KOPT-K1 (cell line): ENCODE results near the gene ELSPBP1.
"Not testable (repeated sequence)": the region's sequence is repeated elsewhere in the genome, so short reads cannot be mapped to it uniquely, and the experiment has no call there.

ENCODE experiments used
- H3K27ac ChIP-seq: fragments of 200-600 bp; sonication (generic); 2 replicates; pipeline ENCODE4 v1.5.1; 2016; ENCODE audit warnings: antibody characterized with exemption, mild to moderate bottlenecking, low read depth, low read length; ENCODE audit not compliant: poor library complexity, severe bottlenecking
- H3K36me3 ChIP-seq: fragments of 200-600 bp; sonication (generic); 2 replicates; pipeline ENCODE4 v1.5.1; 2017; ENCODE audit warnings: antibody characterized with exemption, mild to moderate bottlenecking, low read length, moderate library complexity; ENCODE audit not compliant: insufficient read depth
- H3K9me3 ChIP-seq: fragments of 200-600 bp; sonication (generic); 2 replicates; pipeline ENCODE4 v1.5.1; 2017; ENCODE audit warnings: antibody characterized with exemption, low read length, mild to moderate bottlenecking; ENCODE audit not compliant: insufficient read depth, poor library complexity, severe bottlenecking

The ELSPBP1 gene

DNA sequence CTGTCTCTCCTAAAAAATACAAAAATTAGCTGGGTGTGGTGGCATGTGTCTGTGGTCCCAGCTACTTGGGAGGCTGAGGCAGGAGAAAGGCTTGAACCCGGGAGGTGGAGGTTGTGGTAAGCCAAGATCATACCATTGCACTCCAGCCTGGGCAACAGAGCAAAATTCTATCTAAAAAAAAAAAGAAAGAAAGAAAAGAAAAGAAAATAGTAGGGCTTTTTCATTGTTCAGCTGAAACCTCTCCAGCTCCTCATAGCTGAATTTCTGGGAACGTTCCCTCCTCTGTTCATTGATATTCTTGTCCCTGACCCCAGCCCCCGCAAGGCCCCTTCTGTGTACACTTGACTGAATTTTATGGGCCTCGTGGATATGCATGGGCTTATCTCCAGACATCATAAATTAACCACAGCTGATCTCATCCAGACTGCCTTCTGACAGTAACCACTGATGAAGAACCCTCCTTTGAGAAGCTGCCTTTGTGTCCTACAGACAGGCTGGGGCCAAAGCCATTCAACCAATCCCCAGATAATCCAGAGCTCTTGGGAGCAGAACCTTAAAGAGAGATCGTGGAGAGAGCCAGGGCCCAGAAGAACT lies at the start of gene ELSPBP1:
Gene ELSPBP1 (plus strand): TSS at position 424 of the 594 bp plus-strand sequence. CDS start 14,036 bp downstream, outside the sequence.
- Histone ChIP-seq H3K9me3 (no peaks in the 10 kb centered on the region), H3K27ac (no peak within 1 kb of the TSS), H3K36me3 (no peaks in the 10 kb centered on the region)

DNA sequence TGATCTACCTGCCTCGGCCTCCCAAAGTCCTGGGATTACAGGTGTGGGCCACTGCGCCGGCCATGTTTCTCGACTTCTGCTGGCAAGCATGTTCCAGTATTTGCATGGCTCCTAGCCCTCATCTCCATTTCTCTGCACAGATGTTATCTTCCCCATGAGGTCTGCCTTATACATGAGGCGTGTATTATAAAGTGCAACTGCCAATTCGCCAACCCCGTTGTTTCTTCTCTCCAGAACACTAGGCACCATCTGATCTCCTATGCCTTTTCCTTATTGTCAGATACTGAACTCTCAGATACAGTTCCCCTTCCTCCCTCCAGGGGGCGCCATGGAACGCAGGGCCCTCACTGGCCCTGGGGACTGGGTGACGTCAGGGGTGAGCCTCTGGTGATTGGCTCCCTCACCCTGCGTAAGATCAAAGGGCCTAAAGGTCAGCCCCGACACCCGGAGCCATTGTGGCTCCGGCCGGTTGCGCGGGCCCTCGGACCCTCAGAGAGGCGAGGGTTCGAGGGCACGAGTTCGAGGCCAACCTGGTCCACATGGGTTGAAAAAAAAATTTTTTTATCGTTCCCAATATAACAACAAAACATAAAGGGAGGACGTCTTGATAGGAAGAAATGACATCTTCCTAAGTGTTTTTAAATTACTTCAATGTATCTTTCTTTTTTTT lies 44.4 kb upstream of the ELSPBP1 start:
- not testable (repeated sequence) for H3K27ac ChIP-seq, H3K36me3 ChIP-seq, H3K9me3 ChIP-seq

DNA sequence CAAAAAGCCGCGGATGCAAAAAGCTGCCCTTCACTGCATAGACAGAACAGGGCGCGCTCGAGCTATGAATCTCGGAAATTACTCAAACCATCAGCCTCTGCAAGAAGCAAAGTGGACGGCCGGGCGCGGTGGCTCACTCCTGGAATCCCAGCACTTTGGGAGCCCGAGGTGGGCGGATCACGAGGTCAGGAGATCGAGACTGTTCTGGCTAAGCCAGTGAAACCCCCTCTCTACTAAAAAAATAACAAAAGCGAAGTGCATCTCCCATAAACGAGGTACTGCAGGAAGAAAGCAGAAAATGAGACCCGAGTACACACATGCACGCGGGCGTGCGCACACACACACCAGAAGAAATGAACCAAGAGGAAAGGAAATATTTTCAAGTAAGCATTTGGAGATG lies 42.3 kb upstream of the ELSPBP1 start:
- not testable (repeated sequence) for H3K36me3 ChIP-seq, H3K27ac ChIP-seq, H3K9me3 ChIP-seq

DNA sequence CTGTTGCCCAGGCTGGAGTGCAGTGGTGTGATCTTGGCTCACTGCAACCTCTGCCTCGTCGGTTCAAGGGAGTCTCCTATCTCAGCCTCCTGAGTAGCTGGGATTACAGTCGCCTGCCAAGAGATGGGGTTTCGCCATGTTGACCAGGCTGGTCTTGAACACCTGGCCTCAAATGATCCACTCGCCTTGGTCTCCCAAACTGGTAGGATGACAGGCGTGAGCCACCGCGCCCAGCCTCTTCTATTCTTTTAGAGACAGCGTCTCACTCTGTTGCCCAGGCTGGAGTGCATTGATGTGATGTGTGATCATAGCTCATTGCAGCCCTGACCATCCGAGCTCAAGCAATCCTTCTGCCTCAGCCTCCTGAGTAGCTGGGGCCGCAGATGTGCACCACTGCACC lies 38.5 kb upstream of the ELSPBP1 start:
- not testable (repeated sequence) for H3K36me3 ChIP-seq, H3K27ac ChIP-seq, H3K9me3 ChIP-seq

DNA sequence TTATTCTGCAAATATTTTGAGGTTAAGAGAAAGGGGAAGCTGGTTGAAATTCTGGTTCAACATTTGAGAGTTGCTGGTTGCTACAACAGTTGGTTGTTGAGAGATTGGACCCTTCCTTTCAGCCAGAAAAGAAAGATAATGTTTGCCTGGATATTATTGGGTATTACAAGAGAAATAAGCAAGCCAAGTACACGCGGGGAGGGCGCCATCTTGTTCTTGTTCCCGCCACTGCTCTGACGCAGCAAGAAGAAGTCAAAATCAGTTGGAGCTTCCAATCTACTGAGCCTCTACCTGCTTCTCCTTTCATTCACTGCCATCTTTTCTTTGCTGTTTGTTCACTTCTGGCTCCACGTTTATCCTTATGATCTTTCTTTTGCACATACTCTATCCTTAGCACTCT lies 20.9 kb upstream of the ELSPBP1 start:
- Histone ChIP-seq H3K27ac (no peak overlapping the region), H3K9me3 (no peaks in the 10 kb centered on the region), H3K36me3 (no peaks in the 10 kb centered on the region)

DNA sequence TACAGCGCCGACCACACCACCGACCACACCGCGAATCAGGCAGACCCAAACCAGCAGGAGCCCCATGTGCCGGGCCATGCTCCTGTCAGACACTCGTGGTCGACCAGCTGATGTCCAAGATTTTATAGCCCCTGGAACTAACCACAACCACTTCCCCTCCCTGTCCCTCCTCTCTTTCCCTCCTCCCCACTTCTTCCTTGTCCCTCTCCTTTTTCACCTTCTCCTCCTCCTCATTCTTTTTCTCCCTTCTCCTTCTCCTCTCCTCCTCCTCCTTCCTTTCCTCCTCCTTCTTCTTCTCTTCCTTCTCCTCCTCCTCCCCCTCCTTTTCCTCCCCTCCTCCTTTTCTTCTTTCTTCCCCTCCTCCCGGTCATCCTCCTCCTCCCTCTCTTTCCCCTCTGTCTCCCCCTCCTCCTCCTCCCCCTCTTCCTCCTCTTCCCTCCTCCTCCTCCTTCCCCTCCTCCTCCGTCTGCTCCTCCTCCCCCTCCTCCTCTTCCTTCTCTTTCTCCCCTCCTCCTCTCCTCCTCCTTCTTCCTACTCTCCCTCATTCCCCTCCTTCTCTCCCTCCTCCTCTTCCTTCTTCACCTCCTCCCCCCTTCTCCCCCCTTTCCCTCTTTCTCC lies 3.1 kb upstream of the ELSPBP1 start:
- no peaks in the 10 kb centered on the region for H3K36me3 ChIP-seq
- H3K27ac ChIP-seq, result no peak overlapping the region
- H3K9me3 ChIP-seq, result no peaks in the 10 kb centered on the region

DNA sequence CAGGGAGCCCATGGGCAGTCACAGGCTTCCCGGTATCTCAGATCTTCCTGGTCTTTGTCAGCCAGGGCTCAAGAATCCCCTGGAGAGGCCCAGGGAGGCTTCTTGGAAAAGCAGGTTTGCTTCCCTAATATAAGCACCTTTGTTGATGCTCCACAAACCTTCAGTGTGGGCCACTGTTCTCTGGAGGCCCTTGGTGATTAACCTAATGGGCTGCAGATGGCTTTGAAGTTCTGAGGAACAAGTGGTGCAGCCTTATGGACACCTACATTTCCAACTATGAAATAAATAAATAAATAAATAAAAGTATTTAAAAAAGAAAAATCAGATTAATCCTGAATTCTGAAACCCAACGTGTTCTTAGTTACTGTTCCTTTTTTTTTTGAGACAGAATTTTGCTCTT lies 2.4 kb upstream of the ELSPBP1 start, which contains the start of gene BSPH1:
Gene BSPH1 (minus strand): TSS at position 101 of the 400 bp plus-strand sequence. CDS start 89 bp downstream, at position 12.
- H3K9me3 ChIP-seq, result no peaks in the 10 kb centered on the region
- H3K27ac ChIP-seq, result no peak within 1 kb of the TSS
- H3K36me3 ChIP-seq, result no peaks in the 10 kb centered on the region

DNA sequence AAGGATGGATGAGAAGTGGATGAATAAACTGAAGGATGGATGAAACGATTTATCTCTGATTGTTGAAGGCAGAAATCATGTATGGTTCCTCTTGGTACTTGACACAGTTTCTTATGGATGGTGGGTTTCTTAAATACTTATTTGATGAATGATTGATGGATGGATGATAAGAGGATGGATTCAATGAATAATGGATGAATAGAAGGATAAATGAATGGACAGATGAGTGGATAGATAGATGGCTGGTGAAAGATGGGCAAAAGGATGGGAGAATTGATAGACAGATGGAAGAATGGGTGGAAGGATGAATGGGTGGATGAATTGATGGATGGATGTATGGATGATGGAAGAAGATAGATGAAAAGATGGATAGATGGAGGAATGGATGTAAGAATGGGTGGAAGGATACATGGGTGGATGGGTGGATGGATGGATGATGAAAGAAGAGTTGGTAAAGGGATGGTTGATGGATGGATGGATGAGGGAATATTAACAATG lies 1.8 kb downstream of the ELSPBP1 start:
- Histone ChIP-seq H3K36me3 (no peaks in the 10 kb centered on the region), H3K27ac (no peak overlapping the region), H3K9me3 (no peaks in the 10 kb centered on the region)

DNA sequence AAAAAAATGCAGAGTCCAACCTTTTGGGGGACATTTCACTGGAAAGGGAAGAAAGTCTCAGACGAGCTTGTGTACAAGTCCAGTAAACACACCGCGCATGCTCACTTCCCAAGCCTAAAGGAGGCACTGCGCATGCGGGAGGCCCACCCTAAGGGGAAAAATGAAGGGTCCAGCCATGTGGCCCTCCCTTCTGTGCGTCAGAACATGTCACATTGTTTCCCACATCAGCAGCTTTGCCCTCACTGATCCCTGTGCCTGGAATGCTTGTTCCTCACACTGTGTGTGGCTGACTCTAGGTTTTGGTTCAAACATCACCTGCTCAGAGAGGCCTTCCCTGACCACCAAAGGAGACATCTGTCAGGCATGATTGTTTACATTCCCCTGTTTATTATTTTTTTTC lies 4.4 kb downstream of the ELSPBP1 start:
- Histone ChIP-seq H3K9me3 (no peaks in the 10 kb centered on the region), H3K27ac (no peak overlapping the region), H3K36me3 (no peaks in the 10 kb centered on the region)

DNA sequence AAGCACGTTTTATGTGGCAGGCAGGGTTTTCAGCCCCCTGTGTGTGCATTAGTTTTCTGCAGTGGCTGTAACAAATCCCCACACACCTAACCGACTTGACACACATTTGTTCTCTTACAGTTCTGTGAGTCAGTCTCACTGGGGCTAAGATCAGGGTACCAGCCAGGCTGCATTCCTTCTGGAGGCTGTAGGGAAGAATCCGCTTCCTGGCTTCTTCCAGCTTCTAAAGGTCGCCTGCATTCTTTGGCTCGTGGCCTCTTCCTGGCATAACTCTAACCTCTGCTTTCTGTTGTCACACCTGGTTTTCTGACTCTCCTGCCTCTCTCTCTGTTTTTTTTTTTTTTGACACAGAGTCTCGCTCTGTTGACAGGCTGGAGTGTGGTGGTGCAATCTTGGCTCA lies 6.4 kb downstream of the ELSPBP1 start:
- H3K27ac ChIP-seq, result no peak overlapping the region
- no peaks in the 10 kb centered on the region for H3K9me3 ChIP-seq
- no peaks in the 10 kb centered on the region for H3K36me3 ChIP-seq

DNA sequence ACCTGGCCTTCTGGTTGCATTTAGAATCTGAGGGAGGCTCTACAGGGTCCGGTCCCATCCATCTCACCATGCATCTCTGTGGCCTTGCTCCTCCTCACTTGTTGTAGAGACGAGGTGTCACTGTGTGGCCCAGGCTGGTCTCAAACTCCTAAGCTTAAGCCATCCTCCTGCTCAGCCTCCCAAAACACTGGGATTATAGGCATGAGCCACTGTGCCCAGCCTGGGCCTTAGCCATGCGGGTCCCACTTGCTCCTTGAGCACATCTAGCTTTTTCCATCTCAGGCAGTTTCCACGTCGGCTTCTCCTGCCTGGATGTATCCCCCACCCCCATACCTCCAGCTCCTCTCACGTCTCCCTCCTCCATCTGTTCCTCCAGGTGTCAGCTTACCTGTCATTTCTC lies 9.8 kb downstream of the ELSPBP1 start:
- peaks cover 9% of the 10 kb centered on the region for H3K9me3 ChIP-seq
- H3K27ac ChIP-seq, result no peak overlapping the region
- no peaks in the 10 kb centered on the region for H3K36me3 ChIP-seq

DNA sequence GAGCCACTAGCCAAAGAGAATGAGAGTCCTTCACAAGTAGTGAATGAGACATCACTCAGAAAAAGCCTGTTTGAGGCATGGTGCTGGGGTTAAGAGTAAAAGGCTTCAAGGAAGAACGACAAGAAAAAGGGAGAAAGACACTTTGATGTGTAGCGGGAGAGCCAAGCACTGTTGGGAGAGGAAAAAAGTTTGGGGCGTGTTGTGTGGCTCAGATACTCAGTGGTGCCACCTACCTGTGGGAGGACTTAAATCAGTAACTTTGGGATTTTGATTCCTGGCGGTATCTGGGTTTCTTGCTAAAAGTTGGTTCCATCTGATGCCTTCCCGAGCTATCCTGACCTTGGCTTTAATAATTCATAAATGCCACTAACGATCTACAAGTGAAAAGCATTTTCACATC lies 12.3 kb downstream of the ELSPBP1 start:
- Histone ChIP-seq H3K36me3 (no peaks in the 10 kb centered on the region), H3K27ac (no peak overlapping the region), H3K9me3 (peaks cover 9% of the 10 kb centered on the region)

DNA sequence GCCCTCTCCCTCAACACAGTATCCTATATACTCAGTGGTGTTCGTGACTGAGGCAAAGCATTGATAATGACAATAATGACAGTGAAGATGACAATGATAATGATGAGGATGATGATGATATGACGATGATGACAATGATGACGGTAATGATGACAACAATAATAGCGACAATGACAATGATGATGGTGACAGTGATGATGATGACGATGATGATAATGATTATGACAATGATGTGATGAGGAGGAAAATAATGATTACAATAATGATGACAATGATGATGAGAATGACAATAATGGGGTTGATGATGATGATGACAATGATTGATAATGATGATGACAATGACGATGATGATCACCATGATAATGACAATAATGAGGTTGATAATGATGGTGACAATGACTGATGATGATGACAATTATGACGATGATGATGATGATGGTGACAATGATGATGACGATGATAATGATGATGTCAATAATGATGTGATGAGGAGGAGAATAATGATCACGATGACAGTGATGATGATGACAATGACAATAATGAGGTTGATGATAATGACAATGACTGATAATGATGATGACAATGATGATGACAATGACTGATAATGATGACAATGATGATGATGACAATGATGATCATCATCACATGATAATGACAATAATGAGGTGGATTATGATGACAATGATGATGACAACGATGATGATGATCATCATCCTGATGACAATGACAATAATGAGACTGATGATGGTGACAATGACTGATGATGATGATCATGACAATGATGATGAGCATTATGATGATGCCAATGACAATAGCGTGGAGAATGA lies 16.7 kb downstream of the ELSPBP1 start:
- H3K36me3 ChIP-seq, result no peaks in the 10 kb centered on the region
- H3K9me3 ChIP-seq, result peaks cover 9% of the 10 kb centered on the region
- no peak overlapping the region for H3K27ac ChIP-seq

DNA sequence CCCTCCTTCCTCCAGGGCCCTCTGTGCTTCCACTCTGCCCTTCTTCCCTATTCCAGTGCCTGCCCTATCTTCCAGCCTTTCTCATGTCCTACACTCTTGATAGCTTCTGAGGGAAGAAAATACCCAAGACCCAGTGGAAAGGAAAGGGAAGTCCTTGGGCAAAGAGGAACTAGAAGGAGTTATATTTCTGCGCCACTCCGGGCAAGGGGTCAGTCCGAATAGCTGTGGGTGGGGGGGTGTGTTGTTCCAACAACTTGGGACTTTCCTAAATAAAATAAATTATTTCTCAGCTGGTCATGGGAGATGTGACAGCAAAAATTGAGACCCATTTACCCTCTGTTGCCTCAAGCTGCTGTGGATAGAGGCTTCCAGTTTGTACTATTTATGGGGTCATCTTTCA lies 26.3 kb downstream of the ELSPBP1 start:
- H3K27ac ChIP-seq, result no peak overlapping the region
- H3K36me3 ChIP-seq, result no peaks in the 10 kb centered on the region
- no peaks in the 10 kb centered on the region for H3K9me3 ChIP-seq

DNA sequence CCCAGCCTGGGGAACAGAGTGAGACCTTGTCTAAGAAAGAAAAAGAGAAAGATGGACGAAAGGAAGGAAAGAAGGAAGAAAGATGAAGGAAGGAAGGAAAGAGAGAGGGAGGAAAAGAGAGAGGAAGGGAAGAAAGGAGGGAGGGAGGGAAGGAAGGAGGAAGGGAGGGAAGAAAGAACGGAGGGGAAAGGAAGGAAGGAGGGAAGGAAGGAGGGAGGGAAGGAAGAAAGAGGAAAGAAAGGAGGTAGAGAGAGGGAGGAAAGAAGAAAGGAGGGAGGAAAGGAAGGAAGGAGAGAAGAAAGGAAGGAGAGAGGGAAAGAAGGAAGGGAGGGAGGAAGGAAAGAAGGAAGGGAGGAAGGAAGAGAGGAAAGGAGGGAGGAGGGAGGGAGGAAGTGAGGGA lies 28.6 kb downstream of the ELSPBP1 start:
- Histone ChIP-seq H3K9me3 (no peaks in the 10 kb centered on the region), H3K36me3 (no peaks in the 10 kb centered on the region), H3K27ac (no peak overlapping the region)
